ENCODE measurements around the gene NR4A1. TPM values are rescaled to one million over a fixed set of nuclear protein-coding genes. Genes with fewer than 3 reads are reported as not detected.

Gene NR4A1
- total and polyA plus RNA-seq, 9 of the 15 experiments (the other 6 are each of a cell fraction or from before 2014, with no cell fraction given), result 0.07 to 4.7 (median 1.9) TPM; not detected in 1

DNA sequence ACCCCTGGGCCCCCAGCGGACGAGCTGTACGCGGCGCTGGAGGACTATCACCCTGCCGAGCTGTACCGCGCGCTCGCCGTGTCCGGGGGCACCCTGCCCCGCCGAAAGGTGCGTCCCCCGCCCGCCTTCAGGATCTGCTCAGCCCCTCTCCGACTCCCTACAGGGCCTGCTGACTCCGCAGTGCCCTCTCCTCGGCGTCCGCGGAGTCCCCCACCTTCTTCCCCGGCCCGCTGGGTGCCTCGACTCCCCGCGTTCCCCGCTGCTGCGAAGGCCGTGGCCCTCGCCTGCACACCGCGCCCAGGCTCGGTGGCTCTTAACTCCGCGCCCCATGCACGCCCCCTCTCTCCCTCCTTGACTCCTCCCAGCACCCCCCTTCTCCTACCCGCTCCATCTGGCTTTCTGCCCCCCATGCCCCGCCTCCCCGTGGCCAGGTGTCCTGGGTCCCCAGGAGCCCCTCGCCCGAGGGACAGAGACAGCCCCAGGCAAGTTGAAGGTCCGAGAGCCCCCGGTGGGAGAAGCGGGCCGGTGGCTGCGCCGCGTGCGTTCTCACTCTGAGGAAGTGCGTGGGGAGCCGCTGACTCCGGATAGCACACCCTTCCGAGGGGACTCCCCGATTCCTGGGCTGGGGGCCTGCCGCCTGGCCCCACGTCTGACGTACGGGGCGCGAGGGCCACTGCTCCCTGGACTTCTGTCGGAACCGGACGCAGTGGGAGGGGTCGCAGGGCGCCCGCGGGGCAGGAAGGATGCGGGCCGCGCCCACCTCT is 43.9 kb upstream of the NR4A1 start:
- Histone ChIP-seq H3K36me3 (ENCODE audit: control insufficient read depth, insufficient read depth, low read length) (no peaks in the 10 kb centered on the region), H3K27ac (ENCODE audit: extremely low read depth, low read depth, low read length) (no peak overlapping the region), H3K9me1 (ENCODE audit: control insufficient read depth, insufficient read depth, low read length) (no peaks in the 10 kb centered on the region), H3K9me3 (replicated peaks; ENCODE audit: control insufficient read depth, insufficient read depth, low read depth, low read length) (no peaks in the 10 kb centered on the region), H4K20me1 (replicated peaks; ENCODE audit: control insufficient read depth, insufficient read depth, low read length) (no peaks in the 10 kb centered on the region), H3K27me3 (ENCODE audit: control insufficient read depth in 2 of 2, insufficient read depth in 2 of 2, low read length in 2 of 2) (no peaks in the 10 kb centered on the region), H3K4me3 (no peak overlapping the region), H2AFZ (ENCODE audit: low read depth, low read length) (no peak overlapping the region), H3K4me2 (ENCODE audit: insufficient read depth, low read length) (no peak overlapping the region), H3K79me2 (ENCODE audit: control insufficient read depth, insufficient read depth, low read length) (no peaks in the 10 kb centered on the region), H3K4me1 (replicated peaks in 1 of 2; ENCODE audit: control insufficient read depth in 2 of 2, insufficient read depth in 2 of 2, low read length in 2 of 2) (peaks cover 20 to 42% of the 10 kb centered on the region in 2 experiments), H3K9ac (ENCODE audit: insufficient read depth in 1 of 2, low read depth in 2 of 2, low read length in 2 of 2) (no peak overlapping the region)
- no peak for TF ChIP-seq RBFOX2 (IDR thresholded peaks at IDR 0.05; ENCODE audit: low read depth, low read length)
- TF ChIP-seq JUN (IDR thresholded peaks at IDR 0.05; ENCODE audit: borderline replicate concordance, low read depth, low read length), result no peak
- no peak for TF ChIP-seq JUN (CRISPR knock-in tag; IDR thresholded peaks at IDR 0.05; ENCODE audit: borderline replicate concordance)
- no peak for TF ChIP-seq RBM15 (IDR thresholded peaks at IDR 0.05; ENCODE audit: insufficient read depth, low read length)
- no peak for TF ChIP-seq ELF1 (tag; IDR thresholded peaks at IDR 0.05)
- in situ Hi-C loops (cut with MboI) (loop anchor here (25.0 kb wide), 1 partner anchor 595 kb away; the partner anchor contains the start of gene SLC4A8), intact Hi-C loops (cut with micrococcal nuclease) (no loop called here)
- ChIA-PET CTCF (ENCODE audit: low intra/inter-chr PET ratio) (interaction anchor here (0.6 to 5.4 kb wide), 2 partner anchors 17 to 106 kb away, joined by 3 to 63 read pairs; no protein-coding TSS in a partner anchor), POLR2A (interaction anchor here (1.1 kb wide), 1 partner anchor 15 kb away, joined by 4 read pairs; no protein-coding TSS in a partner anchor)
- BruUV-seq (replicated peaks), result no TSS peak
- WGBS (ENCODE audit: insufficient coverage, low coverage, missing lambda C conversion rate), result 94% methylated on average over 19 of the region's 72 CpGs
- ATAC-seq (no peak), DNase-seq (ENCODE audit: extremely low read depth in 1 of 4, low spot score in 3 of 4) (no peak), FAIRE-seq (no peak)

Data from K562 (cell line).